ENCODE results near the gene ZBTB47. TPM values are rescaled to one million over a fixed set of nuclear protein-coding genes. Genes with fewer than 3 reads are reported as not detected.

The ZBTB47 gene
- total RNA-seq, 2 donors from 2014 or later, result 83.8 to 109 TPM

DNA sequence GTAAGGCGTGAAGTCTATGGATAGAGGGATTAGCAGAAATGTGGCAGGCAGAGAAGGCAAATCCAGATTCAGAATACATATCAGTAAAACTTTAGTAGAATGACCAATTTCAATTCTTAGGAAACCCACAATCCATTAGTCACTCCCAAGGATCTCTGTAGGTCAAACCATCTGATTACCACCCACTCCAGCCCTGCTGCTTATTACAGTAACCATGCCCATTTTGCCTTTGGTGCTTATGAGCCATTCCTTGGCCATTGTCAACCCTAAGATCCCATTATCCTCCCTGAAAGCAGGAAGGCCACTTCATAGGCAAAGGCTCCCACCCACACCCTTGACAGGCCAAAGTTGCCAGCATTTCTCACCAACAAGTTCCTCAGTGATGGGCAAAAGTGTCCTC is 26.8 kb downstream of the ZBTB47 start:
- intact Hi-C loops (cut with DNase I), result no loop called here
- DNase-seq (ENCODE audit: low spot score), result no peak

DNA sequence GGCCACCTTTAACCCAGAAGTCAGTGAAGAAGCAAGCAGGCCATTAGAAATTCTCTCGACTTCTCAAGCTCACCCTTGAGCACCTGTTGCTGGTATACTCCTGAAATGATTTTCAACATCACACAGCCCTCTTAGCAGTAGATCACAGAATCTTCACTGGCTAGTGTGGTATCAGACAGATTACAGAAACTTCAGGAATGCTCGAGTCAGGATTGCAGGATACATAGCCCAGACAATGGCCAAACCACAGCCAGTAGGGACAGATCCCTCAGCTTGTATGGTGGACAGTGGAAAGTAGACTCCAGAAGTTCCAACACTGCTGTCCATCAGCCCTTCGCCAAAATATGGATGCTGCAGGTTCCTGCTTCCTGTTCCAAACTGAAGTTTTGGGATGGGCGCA is 27.3 kb downstream of the ZBTB47 start:
- DNase-seq (ENCODE audit: low spot score), result no peak
- intact Hi-C loops (cut with DNase I), result no loop called here

DNA sequence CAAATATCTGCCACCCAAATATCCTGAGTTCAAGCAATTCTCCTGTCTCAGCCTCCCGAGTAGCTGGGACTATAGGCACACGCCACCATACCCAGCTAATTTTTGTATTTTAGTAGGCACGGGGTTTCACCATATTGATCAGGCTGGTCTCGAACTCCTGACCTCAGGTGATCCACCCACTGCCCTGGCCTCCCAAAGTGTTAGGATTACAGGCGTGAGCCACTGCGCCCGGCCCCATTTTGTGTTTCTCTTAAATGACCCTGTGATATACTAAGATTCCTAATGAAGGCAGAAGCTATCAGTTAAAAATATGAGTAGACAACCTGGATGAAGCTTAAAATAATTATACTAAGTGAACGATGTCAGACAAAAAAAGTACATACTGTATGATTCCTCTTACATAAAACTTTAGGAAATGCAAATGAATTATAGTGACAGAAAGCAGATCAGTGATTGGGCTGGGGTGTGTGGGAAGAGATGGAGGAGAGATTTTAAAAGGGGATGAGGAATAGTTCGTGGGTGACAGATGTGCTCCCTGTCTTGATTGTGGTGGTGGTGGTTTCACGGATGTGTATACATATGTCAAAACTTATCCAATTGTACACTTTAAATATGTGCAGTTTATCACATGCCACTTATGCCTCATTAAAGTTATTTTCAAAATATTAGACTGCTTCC is 28.0 kb downstream of the ZBTB47 start:
- intact Hi-C loops (cut with DNase I), result no loop called here
- DNase-seq (ENCODE audit: low spot score), result no peak

DNA sequence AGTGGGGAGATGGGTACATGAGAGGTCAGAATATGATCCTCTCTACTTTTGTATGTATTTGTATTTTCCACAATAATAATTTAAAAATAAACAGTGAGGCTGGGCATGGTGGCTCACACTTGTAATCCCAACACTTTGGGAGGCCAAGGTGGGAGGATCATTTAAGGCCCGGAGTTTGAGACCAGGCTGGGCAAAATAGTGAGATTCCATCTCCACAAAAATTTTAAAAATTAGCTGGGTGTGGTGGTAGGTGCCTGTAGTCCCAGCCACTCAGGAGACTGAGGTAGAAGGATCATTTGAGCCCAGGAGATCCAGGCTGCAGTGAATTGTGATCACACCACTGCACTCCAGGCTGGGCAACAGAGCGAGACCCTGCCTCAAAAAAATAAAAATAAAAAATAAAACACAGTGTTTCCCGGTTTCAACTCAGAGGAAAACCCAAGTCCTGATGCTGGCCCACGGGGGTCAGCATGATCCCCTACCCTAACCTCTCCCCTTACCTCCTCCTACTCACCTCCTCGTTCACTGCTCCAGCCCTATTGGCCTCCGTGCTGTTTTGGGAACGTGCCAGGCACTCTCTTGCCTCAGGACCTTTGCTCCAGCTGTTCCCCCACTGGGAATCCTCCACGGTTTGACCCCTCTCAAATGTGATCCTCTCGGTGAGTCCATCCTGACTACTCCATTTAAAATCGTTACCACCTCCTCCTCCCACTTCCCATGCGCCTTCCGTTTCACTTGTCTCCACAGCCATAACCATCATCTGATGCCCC is 29.0 kb downstream of the ZBTB47 start:
- intact Hi-C loops (cut with DNase I), result no loop called here
- DNase-seq (ENCODE audit: low spot score), result peak; percentile 59

DNA sequence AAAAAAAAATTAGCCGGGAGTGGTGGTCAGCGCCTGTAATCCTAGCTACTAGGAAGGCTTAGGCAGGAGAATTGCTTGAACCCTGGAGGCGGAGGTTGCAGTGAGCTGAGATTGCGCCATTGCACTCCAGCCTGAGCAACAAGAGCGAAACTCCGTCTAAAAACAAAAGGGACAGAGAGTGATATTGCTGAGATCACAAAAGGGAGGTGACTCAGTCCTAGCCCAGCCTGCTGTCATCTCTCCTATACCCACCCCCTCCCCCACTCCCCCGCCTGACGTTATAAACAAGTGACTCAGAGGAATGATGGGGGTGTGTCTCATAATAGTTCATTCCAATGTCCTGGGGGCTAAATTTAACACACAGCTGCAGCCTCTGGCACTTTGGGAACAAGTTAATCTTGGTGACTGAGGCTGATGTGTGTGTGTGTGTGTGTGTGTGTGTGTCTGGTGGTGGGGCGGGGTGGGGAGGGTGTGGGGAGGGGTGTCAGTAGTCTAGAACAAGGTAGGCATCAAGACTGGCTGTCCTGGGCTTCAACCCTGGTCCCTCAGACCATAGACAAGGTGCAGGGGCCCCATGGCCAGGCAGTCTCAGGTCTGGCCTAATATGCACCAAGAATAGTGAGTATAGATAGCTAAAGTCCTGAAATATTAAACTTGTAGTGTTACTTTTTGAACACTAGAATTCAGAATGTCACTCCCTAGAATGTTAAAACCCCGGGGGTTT is 30.5 kb downstream of the ZBTB47 start:
- peak; percentile 88 for DNase-seq (ENCODE audit: low spot score)
- intact Hi-C loops (cut with DNase I), result no loop called here

DNA sequence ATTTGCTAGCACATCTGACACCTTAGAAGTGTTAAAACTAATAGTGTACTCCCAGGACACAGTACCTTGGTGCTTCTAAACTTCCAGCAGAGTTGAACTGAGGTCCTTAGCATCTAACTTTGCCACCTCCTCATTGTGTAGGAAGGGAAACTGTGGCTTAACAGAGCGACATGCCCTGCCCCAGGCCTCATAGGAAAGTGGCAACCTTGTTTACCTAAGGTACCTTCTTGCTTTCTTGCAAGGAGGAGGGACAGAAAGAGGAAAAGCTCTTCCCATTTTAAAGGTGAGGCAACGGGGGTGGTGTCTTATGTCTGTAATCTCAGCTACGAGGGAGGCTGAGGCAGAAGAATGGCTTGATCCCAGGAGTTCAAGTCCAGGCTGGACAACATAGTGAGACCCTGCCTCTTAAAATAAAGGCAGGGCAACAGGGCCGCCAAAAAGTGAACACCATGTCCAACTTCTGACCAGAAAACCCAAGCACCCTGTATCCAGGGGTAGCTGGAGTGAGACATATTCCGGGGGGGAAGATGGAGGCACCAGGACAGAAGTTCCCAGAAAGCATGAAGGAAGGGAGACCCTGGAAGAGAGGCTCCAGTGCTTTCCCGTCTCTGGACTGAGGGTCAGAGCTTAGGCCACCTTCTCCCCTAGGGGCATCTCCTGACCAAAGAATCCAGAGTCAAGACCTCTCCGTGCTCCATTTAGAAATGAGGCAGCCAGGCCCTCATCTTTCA is 31.3 kb downstream of the ZBTB47 start:
- intact Hi-C loops (cut with DNase I), result loop anchor here in 1 of 2 donors (1.0 kb wide), 1 partner anchor 46 kb away; no protein-coding TSS in a partner anchor
- DNase-seq (ENCODE audit: low spot score), result no peak

DNA sequence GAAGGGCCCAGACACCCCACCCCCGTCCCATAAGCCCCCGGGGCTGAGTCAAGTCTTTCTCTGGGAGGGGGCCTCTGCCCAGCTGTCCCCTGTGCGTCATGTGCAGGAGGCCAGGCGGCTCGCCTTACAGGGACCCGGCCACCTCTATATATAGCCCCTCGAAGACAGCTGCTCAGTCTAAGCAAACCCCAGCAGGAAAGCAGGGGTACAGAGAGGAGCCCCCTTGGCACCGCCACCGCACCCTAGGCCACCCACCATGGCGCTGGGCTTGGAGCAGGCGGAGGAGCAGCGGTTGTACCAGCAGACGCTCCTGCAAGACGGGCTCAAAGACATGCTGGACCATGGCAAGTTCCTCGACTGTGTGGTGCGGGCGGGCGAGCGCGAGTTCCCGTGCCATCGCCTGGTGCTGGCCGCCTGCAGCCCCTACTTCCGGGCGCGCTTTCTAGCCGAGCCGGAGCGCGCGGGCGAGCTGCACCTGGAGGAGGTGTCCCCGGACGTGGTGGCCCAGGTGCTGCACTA is 31.9 kb downstream of the ZBTB47 start, which contains the start of gene KLHL40:
Gene KLHL40, plus strand, starts transcription at position 175 of the 519 bp plus-strand sequence. Its CDS starts 82 bp downstream, at position 257.
- DNase-seq (ENCODE audit: low spot score), result peak; percentile 67
- intact Hi-C loops (cut with DNase I), result loop anchor here in 1 of 2 donors (1.0 kb wide), 1 partner anchor 45 kb away; no protein-coding TSS in a partner anchor

DNA sequence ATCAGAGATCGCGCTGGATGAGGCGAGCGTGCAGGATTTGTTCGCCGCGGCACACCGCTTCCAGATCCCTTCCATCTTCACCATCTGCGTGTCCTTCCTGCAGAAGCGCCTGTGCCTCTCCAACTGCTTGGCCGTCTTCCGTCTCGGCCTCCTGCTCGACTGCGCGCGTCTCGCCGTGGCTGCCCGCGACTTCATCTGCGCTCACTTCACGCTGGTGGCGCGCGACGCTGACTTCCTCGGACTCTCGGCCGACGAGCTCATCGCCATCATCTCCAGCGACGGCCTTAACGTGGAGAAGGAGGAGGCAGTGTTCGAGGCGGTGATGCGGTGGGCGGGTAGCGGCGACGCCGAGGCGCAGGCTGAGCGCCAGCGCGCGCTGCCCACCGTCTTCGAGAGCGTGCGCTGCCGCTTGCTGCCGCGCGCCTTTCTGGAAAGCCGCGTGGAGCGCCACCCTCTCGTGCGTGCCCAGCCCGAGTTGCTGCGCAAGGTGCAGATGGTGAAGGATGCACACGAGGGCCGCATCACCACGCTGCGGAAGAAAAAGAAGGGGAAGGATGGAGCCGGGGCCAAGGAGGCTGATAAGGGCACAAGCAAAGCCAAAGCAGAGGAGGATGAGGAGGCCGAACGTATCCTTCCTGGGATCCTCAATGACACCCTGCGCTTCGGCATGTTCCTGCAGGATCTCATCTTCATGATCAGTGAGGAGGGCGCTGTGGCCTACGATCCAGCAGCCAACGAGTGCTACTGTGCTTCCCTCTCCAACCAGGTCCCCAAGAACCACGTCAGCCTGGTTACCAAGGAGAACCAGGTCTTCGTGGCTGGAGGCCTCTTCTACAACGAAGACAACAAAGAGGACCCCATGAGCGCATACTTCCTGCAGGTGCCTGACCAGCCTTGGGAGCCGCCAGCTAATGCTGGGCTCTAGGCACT is 32.7 kb downstream of the ZBTB47 start:
- DNase-seq (ENCODE audit: low spot score), result peak; percentile 81
- intact Hi-C loops (cut with DNase I), result loop anchor here in 1 of 2 donors (1.0 kb wide), 1 partner anchor 44 kb away; no protein-coding TSS in a partner anchor

DNA sequence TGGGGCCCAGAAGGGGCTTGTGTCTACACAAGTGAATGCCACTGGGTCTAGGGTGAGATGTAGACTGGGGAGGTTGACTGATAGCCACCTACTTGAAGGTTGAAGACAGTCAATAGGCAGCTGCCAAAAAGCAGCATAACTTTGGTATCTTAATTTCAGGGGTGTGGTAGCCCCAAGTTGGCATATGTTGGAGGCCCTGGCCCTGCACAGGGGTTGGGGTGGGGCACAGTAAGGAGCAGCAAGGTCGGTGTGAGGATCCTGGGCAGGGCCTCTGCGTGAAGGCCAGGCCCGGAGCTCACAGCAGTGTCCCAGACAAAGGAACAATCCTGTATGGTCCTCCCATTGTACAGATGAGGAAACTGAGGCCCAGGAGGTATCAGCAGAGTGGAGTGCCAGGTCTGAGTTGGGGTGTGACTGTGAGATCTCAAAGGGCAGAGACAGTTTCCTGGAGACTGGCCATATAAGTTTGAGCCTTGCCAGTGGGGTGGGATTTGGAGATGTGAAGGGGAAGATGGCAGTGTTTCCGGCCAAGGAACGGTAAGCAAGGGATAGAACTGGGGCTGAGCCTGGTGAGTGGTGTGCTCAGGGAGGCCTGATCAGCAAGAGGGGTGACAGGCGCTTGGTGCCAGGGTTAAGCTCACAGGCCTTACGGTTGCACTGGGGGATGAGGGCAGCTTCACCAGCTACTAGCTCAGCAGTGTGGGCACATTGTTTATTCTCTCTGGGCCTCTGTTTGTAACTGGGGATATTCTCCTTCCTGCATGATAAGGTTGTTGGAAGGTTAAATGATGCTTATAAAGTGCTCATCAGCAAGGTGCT is 33.5 kb downstream of the ZBTB47 start:
- peak; percentile 57 for DNase-seq (ENCODE audit: low spot score)
- intact Hi-C loops (cut with DNase I), result no loop called here

DNA sequence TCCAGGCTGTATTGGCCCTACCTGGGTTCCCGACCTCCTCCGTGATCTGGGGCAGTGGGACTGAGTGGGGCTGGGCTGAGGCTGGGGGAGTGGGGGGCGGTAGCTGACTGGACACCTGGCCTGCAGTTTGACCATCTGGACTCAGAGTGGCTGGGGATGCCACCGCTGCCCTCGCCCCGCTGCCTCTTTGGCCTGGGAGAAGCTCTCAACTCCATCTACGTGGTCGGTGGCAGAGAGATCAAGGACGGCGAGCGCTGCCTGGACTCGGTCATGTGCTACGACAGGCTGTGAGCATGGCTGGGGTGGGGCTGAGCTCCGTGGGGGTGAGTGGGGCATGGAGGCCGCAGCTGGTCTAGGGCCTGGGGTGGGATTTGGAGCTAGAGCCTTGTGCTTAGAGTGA is 34.5 kb downstream of the ZBTB47 start:
- intact Hi-C loops (cut with DNase I), result no loop called here
- peak; percentile 60 for DNase-seq (ENCODE audit: low spot score)

DNA sequence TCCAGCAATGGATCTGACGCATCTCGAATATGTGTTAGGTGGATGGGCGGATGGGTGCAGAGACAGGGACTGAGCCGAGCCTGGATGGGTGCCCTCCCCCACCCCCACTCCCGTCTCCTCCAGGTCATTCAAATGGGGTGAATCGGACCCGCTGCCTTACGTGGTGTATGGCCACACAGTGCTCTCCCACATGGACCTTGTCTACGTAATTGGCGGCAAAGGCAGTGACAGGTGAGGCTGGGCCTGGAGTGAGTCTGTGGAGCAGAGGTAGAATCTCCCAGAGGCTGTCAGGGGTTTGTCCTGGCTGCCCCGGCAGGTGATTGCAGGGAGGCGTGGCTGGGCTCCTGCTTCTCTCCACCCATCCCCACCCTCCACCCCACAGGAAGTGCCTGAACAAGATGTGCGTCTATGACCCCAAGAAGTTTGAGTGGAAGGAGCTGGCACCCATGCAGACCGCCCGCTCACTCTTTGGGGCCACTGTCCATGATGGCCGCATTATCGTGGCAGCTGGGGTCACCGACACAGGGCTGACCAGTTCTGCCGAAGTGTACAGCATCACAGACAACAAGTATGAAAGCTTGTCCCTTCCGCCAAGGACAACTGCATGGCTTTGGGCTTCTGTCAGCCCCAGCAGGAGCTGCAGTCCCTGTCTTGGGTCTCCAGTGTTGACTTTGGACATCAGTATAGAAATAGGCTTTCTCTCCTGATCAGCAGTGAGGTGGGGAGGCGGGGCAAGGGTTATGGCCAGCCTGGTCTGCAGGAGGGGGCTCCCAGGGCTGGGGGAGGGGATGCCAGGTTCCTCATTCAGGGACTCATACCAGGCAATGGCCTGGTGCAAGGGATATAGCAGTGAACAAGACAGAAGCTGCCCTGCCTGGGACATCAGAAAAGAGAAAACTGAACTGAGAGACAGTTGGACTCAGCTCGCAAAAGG is 35.3 kb downstream of the ZBTB47 start:
- DNase-seq (ENCODE audit: low spot score), result peak; percentile 75
- intact Hi-C loops (cut with DNase I), result no loop called here

DNA sequence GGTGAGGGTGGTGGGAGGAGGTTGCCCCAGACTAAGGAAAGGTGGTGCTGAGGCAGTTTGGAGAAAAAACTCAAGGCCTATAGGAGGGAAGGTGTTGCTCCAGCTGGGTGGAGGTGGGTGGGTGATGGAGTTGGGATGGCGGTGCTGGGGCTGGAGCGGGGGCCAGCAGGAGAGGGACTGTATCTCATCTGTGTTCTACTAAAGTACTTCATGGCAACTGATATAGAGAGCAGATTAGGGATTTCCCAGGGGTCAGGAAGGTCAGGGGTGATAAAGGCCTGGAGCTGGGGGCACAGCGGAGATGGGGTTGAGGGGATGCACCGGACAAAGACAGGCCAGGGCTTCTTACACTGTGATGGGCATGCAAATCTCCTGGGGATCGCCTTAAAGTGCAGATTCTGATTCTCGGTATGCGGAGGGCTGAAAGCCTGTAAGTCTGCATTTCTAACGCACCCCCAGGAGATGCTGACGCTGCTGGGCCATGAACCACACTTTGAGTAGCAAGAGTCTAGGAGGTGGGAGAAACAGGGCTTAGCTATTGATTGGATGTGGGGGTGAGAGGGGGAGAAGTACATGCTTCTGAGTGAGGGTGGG is 36.0 kb downstream of the ZBTB47 start:
- intact Hi-C loops (cut with DNase I), result no loop called here
- DNase-seq (ENCODE audit: low spot score), result peak; percentile 64

DNA sequence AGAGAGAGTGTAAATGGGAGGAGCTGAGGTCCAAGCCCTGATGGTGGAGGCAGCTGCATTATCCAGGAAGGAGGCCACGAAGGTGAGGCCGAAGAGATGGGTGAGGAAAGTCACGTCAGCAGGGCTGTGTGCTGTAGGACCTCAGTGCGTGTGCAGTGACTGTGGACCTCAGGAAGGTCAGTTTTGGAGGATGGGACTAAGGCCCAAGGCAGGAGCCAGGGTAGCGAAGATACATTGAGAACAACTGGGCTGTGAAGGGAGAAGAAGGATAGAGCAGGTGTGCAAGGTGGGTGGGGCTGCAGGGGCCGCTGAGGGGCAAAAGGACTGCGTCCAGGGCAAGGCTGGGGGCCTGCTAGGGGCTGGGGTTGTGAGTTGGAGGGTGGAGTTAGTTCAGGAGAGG is 36.7 kb downstream of the ZBTB47 start:
- DNase-seq (ENCODE audit: low spot score), result no peak
- intact Hi-C loops (cut with DNase I), result no loop called here

DNA sequence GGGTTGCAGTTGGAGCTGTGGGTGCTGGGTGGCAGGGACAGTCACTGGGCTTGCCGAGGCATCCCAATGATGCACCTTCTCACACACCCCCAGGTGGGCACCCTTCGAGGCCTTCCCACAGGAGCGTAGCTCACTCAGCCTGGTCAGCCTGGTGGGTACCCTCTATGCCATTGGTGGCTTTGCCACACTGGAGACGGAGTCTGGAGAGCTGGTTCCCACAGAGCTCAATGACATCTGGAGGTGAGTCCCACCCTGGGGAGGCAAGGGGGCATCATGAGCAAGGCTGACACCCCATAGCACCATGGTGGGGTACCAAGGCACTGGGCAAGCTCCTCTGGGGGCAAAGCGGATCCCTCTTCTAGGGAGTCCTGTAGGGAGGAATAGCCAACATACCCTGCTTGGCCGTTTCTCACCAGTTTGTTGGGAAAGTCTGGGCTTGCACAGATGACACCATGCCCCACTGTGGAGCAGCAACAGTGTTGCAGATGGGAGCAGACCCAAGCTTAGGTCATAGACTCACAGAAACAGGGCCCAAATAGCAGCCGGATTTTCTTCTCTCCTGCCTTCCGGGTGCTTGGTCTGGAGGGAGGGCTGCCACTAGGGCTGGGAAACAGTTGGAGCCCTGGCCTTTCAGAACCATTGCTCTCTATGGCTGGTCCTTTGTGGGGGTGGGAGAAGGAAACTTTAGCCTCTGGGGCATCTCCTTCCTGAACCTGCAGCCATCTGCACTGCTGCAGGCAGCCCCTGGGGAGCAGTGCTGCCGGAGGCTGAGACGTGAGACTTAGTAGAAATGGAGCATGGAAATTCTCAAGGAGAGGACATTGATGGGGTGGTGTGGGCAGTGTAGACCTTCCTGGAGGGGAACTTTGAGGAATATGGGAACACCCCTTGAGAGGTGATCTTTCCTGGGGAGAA is 37.5 kb downstream of the ZBTB47 start:
- DNase-seq (ENCODE audit: low spot score), result peak; percentile 62

More for the DNA sequence above, 37.5 kb downstream of the ZBTB47 start:
- intact Hi-C loops (cut with DNase I), result no loop called here

Measured in posterior vena cava (tissue), 2 donors.